Pancreas (tissue), 10 donors: Measurements from ENCODE around the gene NBR1. TPM values are rescaled to one million over a fixed set of nuclear protein-coding genes. Genes with fewer than 3 reads are reported as not detected.
A peak's percentile ranks its signal among the peaks of the same experiment; 100 is the strongest.
"Not testable (repeated sequence)": the region's sequence is repeated elsewhere in the genome, so short reads cannot be mapped to it uniquely, and the experiment has no call there.

Source experiments
- ATAC-seq, 4 donors: fragments of 200-7000 bp; cut with Tn5 transposase; one replicate each; pipeline versions ENCODE4 v1.8.0 to v1.9.1; 2020; ENCODE audit warnings: mild to moderate bottlenecking in 4 of 4, moderate library complexity in 4 of 4
- DNase-seq, 6 donors: peaks; one replicate each; pipeline ENCODE4 v3.0.0-alpha.2; 2020
- FAIRE-seq: peaks from 2 replicates; lab custom pipeline; 2012; peaks lifted over from hg19 to GRCh38; lab: Jason Lieb, UNC
- H3K27ac ChIP-seq, 4 donors: fragments of 200-600 bp; sonication (generic); 1 replicate in 3 of 4; 2 replicates in 1 of 4; pipeline versions ENCODE4 v1.5.0 to v1.8.0; 2020
- H3K27me3 ChIP-seq, 4 donors: fragments of 200-600 bp; one replicate each; pipeline ENCODE4 v1.8.0; 2021
- H3K36me3 ChIP-seq, 3 donors: fragments of 200-600 bp; sonication (generic) in 1 of 3; one replicate each; pipeline versions ENCODE4 v1.5.0 to v1.8.0; 2020 to 2021
- H3K4me1 ChIP-seq, 3 donors: fragments of 200-600 bp; one replicate each; pipeline ENCODE4 v1.8.0; 2021
- H3K4me3 ChIP-seq, 4 donors: fragments of 200-600 bp; sonication (generic) in 2 of 4; one replicate each; pipeline versions ENCODE4 v1.5.0 to v1.8.0; 2020 to 2021
- H3K9me3 ChIP-seq, 4 donors: fragments of 200-600 bp; one replicate each; pipeline ENCODE4 v1.8.0; 2021
- CTCF ChIP-seq, 4 donors: fragments of 200-600 bp; sonication (generic) in 3 of 4; IDR thresholded peaks; one replicate each; pipeline versions ENCODE4 v1.5.0 to v1.8.0; 2021; ENCODE audit warnings: antibody characterized with exemption in 4 of 4
- WGBS, 2 donors: extraction: QIAGEN DNeasy Blood & Tissue Kit; methylation state at CpG; one replicate each; pipeline ENCODE4 v1.1.7; 2013; 5-methylcytosine and 5-hydroxymethylcytosine counted together
- intact Hi-C, 3 donors: fragments of 100-400 bp; cut with DNase I; formaldehyde crosslinking; loops; one replicate each; pipeline versions ENCODE4 v1.11.1 to v1.14.2; 2022
- polyA plus RNA-seq, 2 donors: library from polyadenylated mRNA; stranded (reverse); fragments of 200-250 nt; gene quantifications; one replicate each; pipeline ENCODE4 v1.2.3, GENCODE V29; 2013
- total RNA-seq, 6 donors: library from RNA; stranded (reverse); fragmentation: NEBNext Ultra II Directional in 4 of 6; extraction: Animal tissue kit (Norgen Biotek cat#: 25700) in 4 of 6; gene quantifications; one replicate each; pipeline versions ENCODE4 v1.2.1 to v1.2.4, GENCODE V29; 2021 to 2023
- donor health status: healthy with polysubstance abuse.
- donor health status: DM: no; HTN: no; CAD: no; lungs with moderate emphysema.
- donor health status: DM: no; HTN: no; CAD: no.
- donor health status: control.
- donor health status: control.
- donor health status: Bipolar disorder and iron deficiency.
- donor health status: DM: yes; HTN: yes; CAD: no.
- donor health status: DM: no; HTN: no; CAD: no.
- donor health status: DM: no; HTN: no; CAD: no.
- donor health status: DM: yes; HTN: yes; CAD: no.

Gene NBR1
- total and polyA plus RNA-seq, 8 donors = 15.5 to 54.0 (median 31.4) TPM

GRCh38 chr17:43200127-43200526 is 29.1 kb downstream of the NBR1 start:
- no peaks in the 10 kb centered on the region for H3K4me1 ChIP-seq
- no peaks in the 10 kb centered on the region for H3K27me3 ChIP-seq
- 90 to 95% methylated on average over 4 of the region's 4 CpGs for WGBS, 2 donors
- H3K4me3 ChIP-seq = no peak overlapping the region
- no peak for DNase-seq
- no peak for FAIRE-seq
- intact Hi-C loops = no loop called here
- no peak for ATAC-seq
- H3K9me3 ChIP-seq = no peaks in the 10 kb centered on the region
- no peak for TF ChIP-seq CTCF (IDR thresholded peaks at IDR 0.05)
- no peak overlapping the region for H3K27ac ChIP-seq
- peaks cover 3 to 94% (median 77%) of the 10 kb centered on the region in 3 donors for H3K36me3 ChIP-seq

- H3K9me3 ChIP-seq, DNase-seq, FAIRE-seq, H3K27me3 ChIP-seq, intact Hi-C loops, H3K4me3 ChIP-seq, H3K4me1 ChIP-seq: not testable (repeated sequence)
- H3K36me3 ChIP-seq = peaks cover 3 to 80% (median 61%) of the 10 kb centered on the region in 3 donors
- 95 to 97% methylated on average over 3 of the region's 3 CpGs for WGBS, 2 donors
- peak in 2 of 4 donors; percentile 15 to 65 for ATAC-seq
- H3K27ac ChIP-seq = peak overlapping the region in 1 of 4 donors; percentile 24
These were observed 32.0 kb downstream of the NBR1 start for GRCh38 chr17:43203013-43203412.

- ATAC-seq (no peak), DNase-seq (no peak), FAIRE-seq (no peak)
- 69 to 88% methylated on average over 3 of the region's 3 CpGs for WGBS, 2 donors
- Histone ChIP-seq H3K36me3 (peaks cover 0 to 16% (median 3%) of the 10 kb centered on the region in 3 donors), H3K27me3 (no peaks in the 10 kb centered on the region), H3K4me3 (no peak overlapping the region), H3K4me1 (peaks cover 2 to 19% (median 10%) of the 10 kb centered on the region in 3 donors), H3K27ac (peak overlapping the region in 2 of 4 donors; percentile 84 to 93), H3K9me3 (no peaks in the 10 kb centered on the region)
- intact Hi-C loops = loop anchor here in 1 of 3 donors (10.0 kb wide), 1 partner anchor 206 kb away; the partner anchor contains the start of gene IFI35
- TF ChIP-seq CTCF (IDR thresholded peaks at IDR 0.05) = no peak
These were observed 39.6 kb downstream of the NBR1 start for GRCh38 chr17:43210576-43210975.

- peak overlapping the region; percentile 69 to 93 (median 77) for H3K27ac ChIP-seq
- peaks cover 2 to 23% (median 12%) of the 10 kb centered on the region in 3 donors for H3K4me1 ChIP-seq
- no peak for TF ChIP-seq CTCF (IDR thresholded peaks at IDR 0.05)
- DNase-seq = no peak
- intact Hi-C loops = loop anchor here in 1 of 3 donors (10.0 kb wide), 1 partner anchor 206 kb away; the partner anchor contains the start of gene IFI35
- 8 to 11% methylated on average over 2 of the region's 2 CpGs for WGBS, 2 donors
- H3K36me3 ChIP-seq = peaks cover 0 to 16% (median 3%) of the 10 kb centered on the region in 3 donors
- H3K27me3 ChIP-seq = no peaks in the 10 kb centered on the region
- no peak for ATAC-seq
- H3K9me3 ChIP-seq = no peaks in the 10 kb centered on the region
- no peak for FAIRE-seq
- peak overlapping the region; percentile 34 to 70 (median 44) for H3K4me3 ChIP-seq
These were observed 40.1 kb downstream of the NBR1 start for GRCh38 chr17:43211123-43211479.

GRCh38 chr17:43211480-43212402 is 40.7 kb downstream of the NBR1 start, which contains the start of gene TMEM106A:
TSS of gene TMEM106A (plus strand) at chr17:43211875. CDS start at chr17:43213042, 1,167 bp downstream.
- 1% methylated on average over 54 of the region's 54 CpGs for WGBS, 2 donors
- FAIRE-seq (no peak), DNase-seq (peak; percentile 79 to 91 (median 86))

More at GRCh38 chr17:43211480-43212402, 40.7 kb downstream of the NBR1 start, which contains the start of gene TMEM106A:
- H3K4me1 ChIP-seq = peaks cover 4 to 29% (median 18%) of the 10 kb centered on the region in 3 donors
- peak within 1 kb of the TSS; percentile 69 to 93 (median 77) for H3K27ac ChIP-seq
- TF ChIP-seq CTCF (IDR thresholded peaks at IDR 0.05) = peak in 2 of 4 donors; percentile 10 to 18
- no peaks in the 10 kb centered on the region for H3K27me3 ChIP-seq
- intact Hi-C loops = loop anchor here in 1 of 3 donors (10.0 kb wide), 1 partner anchor 207 kb away; the partner anchor contains the start of gene IFI35
- peak; percentile 84 to 95 (median 90) for ATAC-seq
- peaks cover 0 to 16% (median 3%) of the 10 kb centered on the region in 3 donors for H3K36me3 ChIP-seq
- H3K4me3 ChIP-seq = peak within 1 kb of the TSS; percentile 34 to 70 (median 44)
- no peaks in the 10 kb centered on the region for H3K9me3 ChIP-seq
